ENCODE measurements around the gene NDE1.

The NDE1 gene

DNA sequence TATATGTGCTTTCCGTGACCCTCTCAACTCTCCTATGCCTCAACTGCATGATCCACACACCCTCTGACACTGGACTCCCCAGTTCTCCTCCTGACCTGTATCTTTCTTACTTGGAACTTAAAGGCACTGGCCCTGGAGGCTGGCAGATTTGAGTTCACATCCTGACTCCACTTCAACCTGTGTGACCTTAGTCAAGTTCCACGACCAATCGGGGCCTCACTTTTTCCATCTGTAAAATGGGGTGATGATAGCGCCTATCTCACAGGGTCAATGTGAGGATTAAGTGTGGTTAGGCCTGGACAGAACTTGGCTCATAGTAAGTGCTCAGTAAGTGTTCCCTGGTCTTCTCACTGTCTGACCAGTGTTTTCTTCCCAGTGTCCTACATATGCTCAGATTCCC is 32.1 kb upstream of the NDE1 start:
- Histone ChIP-seq H3K36me3 (ENCODE audit: insufficient read depth, low read length) (peaks cover 80% of the 10 kb centered on the region), H3K27ac (no peak overlapping the region), H3K4me3 (no peak overlapping the region), H3K9me3 (ENCODE audit: low read depth, low read length) (no peaks in the 10 kb centered on the region), H3K9ac (ENCODE audit: insufficient read length) (no peak overlapping the region)
- DNase-seq (ENCODE audit: low read depth, low spot score) = no peak
- TF ChIP-seq POLR2AphosphoS5 (IDR thresholded peaks at IDR 0.05; ENCODE audit: borderline replicate concordance, low read depth, low read length) = no peak
- TF ChIP-seq EZH2 (IDR thresholded peaks at IDR 0.05) = no peak
- TF ChIP-seq FOXP2 (optimal IDR thresholded peaks at IDR 0.05; ENCODE audit: control extremely low read depth, extremely low read length, insufficient read depth) = no peak

DNA sequence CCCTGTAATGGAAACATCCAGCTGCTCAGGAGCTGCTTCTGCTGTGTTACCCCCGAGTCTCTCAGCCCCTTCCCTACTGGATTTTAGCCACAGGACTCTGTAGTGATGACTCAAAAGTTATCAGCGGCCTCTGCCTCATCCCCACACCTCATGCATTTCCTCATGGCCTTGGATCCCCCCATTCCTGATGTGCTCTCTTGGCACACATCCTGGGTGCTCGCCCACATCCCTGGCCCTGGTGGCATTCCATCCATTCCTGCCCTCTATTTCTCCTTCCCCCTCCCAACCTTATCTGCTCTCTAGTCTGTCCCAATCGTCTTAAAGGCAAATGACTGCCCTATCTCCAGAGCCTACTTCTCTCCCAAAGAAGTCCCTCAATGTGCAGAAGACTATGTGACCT is 31.7 kb upstream of the NDE1 start:
- no peak overlapping the region for H3K4me3 ChIP-seq
- no peak overlapping the region for H3K9ac ChIP-seq (ENCODE audit: insufficient read length)
- no peak for DNase-seq (ENCODE audit: low read depth, low spot score)
- TF ChIP-seq FOXP2 (optimal IDR thresholded peaks at IDR 0.05; ENCODE audit: control extremely low read depth, extremely low read length, insufficient read depth) (no peak), EZH2 (IDR thresholded peaks at IDR 0.05) (no peak)
- no peak overlapping the region for H3K27ac ChIP-seq
- H3K9me3 ChIP-seq (ENCODE audit: low read depth, low read length) = no peaks in the 10 kb centered on the region
- H3K36me3 ChIP-seq (ENCODE audit: insufficient read depth, low read length) = peaks cover 78% of the 10 kb centered on the region

DNA sequence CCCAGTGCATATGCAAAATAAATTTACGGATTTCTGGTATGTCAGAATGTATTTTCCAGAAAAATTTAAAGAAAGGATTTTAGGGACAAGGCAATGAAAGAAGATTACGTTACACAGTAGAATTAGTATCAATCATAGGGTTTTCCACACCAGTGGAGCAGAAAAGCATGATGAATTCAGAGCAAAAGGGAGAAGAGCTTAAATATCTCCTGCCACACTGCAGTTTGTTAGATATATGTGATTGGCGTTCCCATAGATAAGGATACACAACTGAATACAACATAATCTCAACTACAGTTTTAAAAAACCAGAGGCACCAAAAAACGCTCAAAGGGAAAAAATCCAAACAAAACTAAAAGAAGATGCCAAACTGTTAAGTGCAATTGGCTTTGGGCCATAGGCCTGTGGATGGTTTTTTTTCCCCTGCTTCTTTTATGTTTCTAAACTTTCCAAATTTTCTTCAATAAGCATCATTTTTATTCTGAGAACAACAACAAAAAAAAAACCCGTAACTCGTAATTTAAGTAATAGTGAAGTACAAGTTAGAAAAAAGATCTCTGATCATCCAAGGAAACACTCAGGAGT is 29.3 kb upstream of the NDE1 start:
- DNase-seq (ENCODE audit: low read depth, low spot score) = no peak
- no peak overlapping the region for H3K9ac ChIP-seq (ENCODE audit: insufficient read length)
- TF ChIP-seq POLR2AphosphoS5 (IDR thresholded peaks at IDR 0.05; ENCODE audit: borderline replicate concordance, low read depth, low read length) (no peak), FOXP2 (optimal IDR thresholded peaks at IDR 0.05; ENCODE audit: control extremely low read depth, extremely low read length, insufficient read depth) (no peak), EZH2 (IDR thresholded peaks at IDR 0.05) (no peak)
- no peak overlapping the region for H3K4me3 ChIP-seq
- peaks cover 86% of the 10 kb centered on the region for H3K36me3 ChIP-seq (ENCODE audit: insufficient read depth, low read length)
- no peak overlapping the region for H3K27ac ChIP-seq
- H3K9me3 ChIP-seq (ENCODE audit: low read depth, low read length) = no peaks in the 10 kb centered on the region

DNA sequence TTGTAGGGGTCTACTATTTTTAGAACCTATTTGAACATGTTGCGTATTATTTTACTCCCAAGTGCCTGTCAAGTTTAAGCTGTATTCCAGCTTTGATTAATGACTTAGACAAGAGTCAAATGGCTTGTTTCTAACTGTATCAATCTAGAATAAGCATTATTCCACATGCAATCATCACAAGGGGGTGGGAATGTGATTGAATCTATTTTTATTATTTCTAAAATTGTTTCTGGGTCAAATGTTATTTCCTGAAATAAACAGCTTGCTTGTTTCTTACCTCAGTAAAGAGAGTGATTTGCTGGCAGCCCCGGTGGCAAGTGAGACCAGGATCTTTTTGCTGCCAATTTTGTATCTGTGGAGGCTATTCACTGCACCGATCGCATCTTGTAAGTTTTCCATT is 28.6 kb upstream of the NDE1 start:
- no peak for TF ChIP-seq EZH2 (IDR thresholded peaks at IDR 0.05)
- no peak for TF ChIP-seq FOXP2 (optimal IDR thresholded peaks at IDR 0.05; ENCODE audit: control extremely low read depth, extremely low read length, insufficient read depth)
- no peak for TF ChIP-seq POLR2AphosphoS5 (IDR thresholded peaks at IDR 0.05; ENCODE audit: borderline replicate concordance, low read depth, low read length)
- Histone ChIP-seq H3K9ac (ENCODE audit: insufficient read length) (no peak overlapping the region), H3K36me3 (ENCODE audit: insufficient read depth, low read length) (peaks cover 83% of the 10 kb centered on the region), H3K27ac (no peak overlapping the region), H3K9me3 (ENCODE audit: low read depth, low read length) (no peaks in the 10 kb centered on the region), H3K4me3 (no peak overlapping the region)
- DNase-seq (ENCODE audit: low read depth, low spot score) = no peak

DNA sequence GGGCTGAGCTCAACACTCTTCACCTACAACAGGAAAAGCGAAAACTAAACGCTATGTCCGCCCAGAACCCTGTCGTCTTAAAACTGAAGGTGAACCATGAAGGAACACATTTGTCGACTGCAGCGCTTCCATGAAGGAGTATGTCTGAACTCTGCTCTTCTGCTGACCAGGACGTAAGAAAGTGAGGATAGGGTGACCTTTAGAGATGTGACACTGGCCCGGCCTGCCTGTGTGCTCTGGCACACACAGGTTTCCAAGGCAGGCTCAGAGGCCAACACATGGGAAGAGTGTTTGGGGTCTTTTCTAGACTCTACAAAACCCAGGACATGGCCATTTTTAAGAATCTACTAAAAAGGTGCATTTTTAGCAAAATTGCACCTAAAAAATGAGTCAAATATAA is 28.2 kb upstream of the NDE1 start:
- Histone ChIP-seq H3K9me3 (ENCODE audit: low read depth, low read length) (no peaks in the 10 kb centered on the region), H3K4me3 (no peak overlapping the region), H3K27ac (no peak overlapping the region), H3K36me3 (ENCODE audit: insufficient read depth, low read length) (peaks cover 79% of the 10 kb centered on the region), H3K9ac (ENCODE audit: insufficient read length) (no peak overlapping the region)
- TF ChIP-seq POLR2AphosphoS5 (IDR thresholded peaks at IDR 0.05; ENCODE audit: borderline replicate concordance, low read depth, low read length) (no peak), EZH2 (IDR thresholded peaks at IDR 0.05) (no peak), FOXP2 (optimal IDR thresholded peaks at IDR 0.05; ENCODE audit: control extremely low read depth, extremely low read length, insufficient read depth) (no peak)
- no peak for DNase-seq (ENCODE audit: low read depth, low spot score)

DNA sequence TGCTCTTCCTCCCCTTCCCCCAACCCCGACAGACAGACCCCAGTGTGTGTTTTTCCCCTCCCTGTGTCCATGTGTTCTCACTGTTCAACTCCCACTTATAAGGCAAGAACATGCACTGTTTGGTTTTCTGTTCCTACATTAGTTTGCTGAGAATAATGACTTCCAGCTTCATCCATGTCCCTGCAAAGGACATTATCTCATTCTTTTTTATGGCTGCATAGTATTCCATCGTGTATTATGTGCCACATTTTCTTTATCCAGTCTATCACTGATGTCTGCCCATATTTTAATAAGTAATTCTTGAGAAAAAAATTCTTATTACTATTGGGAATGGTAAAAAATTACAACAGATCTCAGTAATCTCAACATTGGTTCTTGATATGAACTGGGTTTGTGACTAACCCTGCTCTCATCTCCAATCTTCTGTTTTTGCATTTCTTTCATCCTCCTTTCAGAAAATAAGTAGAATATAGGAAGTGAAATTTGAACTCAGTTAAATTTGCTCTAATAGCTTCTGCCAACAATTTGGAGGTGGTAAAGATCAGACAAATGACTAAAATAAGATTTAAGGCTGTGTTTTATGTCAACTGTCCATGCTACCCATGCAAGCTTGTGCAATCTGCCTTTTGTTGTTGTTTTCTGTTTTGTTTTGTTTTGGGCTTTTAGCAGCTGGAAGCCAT is 18.2 kb upstream of the NDE1 start:
- DNase-seq (ENCODE audit: low read depth, low spot score) = no peak
- no peak overlapping the region for H3K27ac ChIP-seq
- H3K9ac ChIP-seq (ENCODE audit: insufficient read length) = no peak overlapping the region
- H3K9me3 ChIP-seq (ENCODE audit: low read depth, low read length) = no peaks in the 10 kb centered on the region
- H3K36me3 ChIP-seq (ENCODE audit: insufficient read depth, low read length) = peaks cover 65% of the 10 kb centered on the region
- H3K4me3 ChIP-seq = no peak overlapping the region
- no peak for TF ChIP-seq FOXP2 (optimal IDR thresholded peaks at IDR 0.05; ENCODE audit: control extremely low read depth, extremely low read length, insufficient read depth)
- no peak for TF ChIP-seq POLR2AphosphoS5 (IDR thresholded peaks at IDR 0.05; ENCODE audit: borderline replicate concordance, low read depth, low read length)
- TF ChIP-seq EZH2 (IDR thresholded peaks at IDR 0.05) = no peak

DNA sequence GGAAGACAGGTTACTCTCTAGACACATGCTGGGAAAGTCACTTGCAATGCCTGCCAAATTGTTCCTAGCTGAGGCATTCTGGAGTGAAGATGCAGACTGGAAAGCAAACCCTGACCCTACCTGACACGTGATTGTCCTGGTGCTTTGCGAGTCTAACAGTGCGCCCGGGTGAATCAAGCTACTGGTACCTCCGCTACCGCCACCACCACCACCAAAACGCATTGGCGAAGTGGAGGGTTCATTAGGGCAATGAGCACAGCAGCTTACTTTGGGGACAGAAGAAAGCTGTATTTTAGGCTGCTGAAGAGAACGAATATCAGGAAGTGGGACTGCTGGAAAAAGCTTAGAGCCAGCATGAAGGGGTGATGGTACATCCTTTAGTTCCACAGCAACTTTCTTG is 14.1 kb upstream of the NDE1 start:
- no peak overlapping the region for H3K9ac ChIP-seq (ENCODE audit: insufficient read length)
- H3K4me3 ChIP-seq = no peak overlapping the region
- TF ChIP-seq FOXP2 (optimal IDR thresholded peaks at IDR 0.05; ENCODE audit: control extremely low read depth, extremely low read length, insufficient read depth) (no peak), POLR2AphosphoS5 (IDR thresholded peaks at IDR 0.05; ENCODE audit: borderline replicate concordance, low read depth, low read length) (no peak), EZH2 (IDR thresholded peaks at IDR 0.05) (no peak)
- H3K27ac ChIP-seq = no peak overlapping the region
- H3K9me3 ChIP-seq (ENCODE audit: low read depth, low read length) = no peaks in the 10 kb centered on the region
- DNase-seq (ENCODE audit: low read depth, low spot score) = no peak
- peaks cover 76% of the 10 kb centered on the region for H3K36me3 ChIP-seq (ENCODE audit: insufficient read depth, low read length)

DNA sequence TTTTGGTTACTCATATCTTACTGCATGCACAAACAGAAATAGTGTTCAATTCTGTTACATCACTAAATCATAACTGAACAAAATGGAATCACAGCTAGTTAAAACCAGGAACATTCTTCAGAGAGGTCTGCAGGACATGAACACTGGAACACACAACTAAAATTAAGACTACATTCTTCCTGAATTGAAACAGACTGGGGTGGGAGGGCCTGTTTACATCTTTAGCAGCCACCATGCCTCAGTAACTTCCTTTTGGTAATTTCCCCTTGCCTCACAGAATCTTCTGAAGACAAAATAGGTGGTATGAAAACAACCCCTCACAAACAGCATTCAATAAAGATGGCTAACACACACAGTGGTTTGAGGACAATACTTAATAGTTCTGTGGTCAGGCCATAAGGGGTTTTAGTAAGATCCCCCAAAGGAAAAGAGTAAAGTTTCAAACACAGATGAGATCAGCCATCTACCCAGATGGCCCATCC is 13.6 kb upstream of the NDE1 start:
- Histone ChIP-seq H3K9me3 (ENCODE audit: low read depth, low read length) (no peaks in the 10 kb centered on the region), H3K27ac (no peak overlapping the region), H3K36me3 (ENCODE audit: insufficient read depth, low read length) (peaks cover 76% of the 10 kb centered on the region), H3K9ac (ENCODE audit: insufficient read length) (no peak overlapping the region), H3K4me3 (no peak overlapping the region)
- no peak for TF ChIP-seq EZH2 (IDR thresholded peaks at IDR 0.05)
- no peak for TF ChIP-seq POLR2AphosphoS5 (IDR thresholded peaks at IDR 0.05; ENCODE audit: borderline replicate concordance, low read depth, low read length)
- TF ChIP-seq FOXP2 (optimal IDR thresholded peaks at IDR 0.05; ENCODE audit: control extremely low read depth, extremely low read length, insufficient read depth) = no peak
- DNase-seq (ENCODE audit: low read depth, low spot score) = no peak

Measured in SK-N-MC (cell line).